GM12891 (cell line): ENCODE measurements around the gene COL4A1.

ENCODE experiments used
- DNase-seq: peaks from one replicate; pipeline ENCODE4 v3.0.0; 2011; ENCODE audit warnings: low spot score; ENCODE audit not compliant: insufficient read length
- FAIRE-seq: peaks from 2 replicates; lab custom pipeline; 2011; peaks lifted over from hg19 to GRCh38; lab: Jason Lieb, UNC
- PAX5 ChIP-seq: IDR thresholded peaks from 2 replicates; pipeline ENCODE4 v1.6.1; 2011; ENCODE audit warnings: low read length, moderate library complexity, mild to moderate bottlenecking; ENCODE audit not compliant: insufficient read depth, severe bottlenecking
- POLR2A ChIP-seq: IDR thresholded peaks from 2 replicates; pipeline ENCODE4 v1.6.1; 2011; ENCODE audit warnings: low read depth, low read length, control low read depth
- POLR2AphosphoS5 ChIP-seq: IDR thresholded peaks from 2 replicates; pipeline ENCODE4 v1.6.1; 2011; ENCODE audit warnings: low read depth, low read length, control low read depth
- POU2F2 ChIP-seq: IDR thresholded peaks from 2 replicates; pipeline ENCODE4 v1.6.1; 2011; ENCODE audit warnings: low read depth, mild to moderate bottlenecking, control low read depth, low read length, moderate library complexity
- SPI1 ChIP-seq: IDR thresholded peaks from 2 replicates; pipeline ENCODE4 v1.6.1; 2011; ENCODE audit warnings: low read depth, low read length, control low read depth
- TAF1 ChIP-seq: IDR thresholded peaks from 2 replicates; pipeline ENCODE4 v1.6.1; 2011; ENCODE audit warnings: low read depth, low read length, control low read depth

COL4A1 gene

DNA sequence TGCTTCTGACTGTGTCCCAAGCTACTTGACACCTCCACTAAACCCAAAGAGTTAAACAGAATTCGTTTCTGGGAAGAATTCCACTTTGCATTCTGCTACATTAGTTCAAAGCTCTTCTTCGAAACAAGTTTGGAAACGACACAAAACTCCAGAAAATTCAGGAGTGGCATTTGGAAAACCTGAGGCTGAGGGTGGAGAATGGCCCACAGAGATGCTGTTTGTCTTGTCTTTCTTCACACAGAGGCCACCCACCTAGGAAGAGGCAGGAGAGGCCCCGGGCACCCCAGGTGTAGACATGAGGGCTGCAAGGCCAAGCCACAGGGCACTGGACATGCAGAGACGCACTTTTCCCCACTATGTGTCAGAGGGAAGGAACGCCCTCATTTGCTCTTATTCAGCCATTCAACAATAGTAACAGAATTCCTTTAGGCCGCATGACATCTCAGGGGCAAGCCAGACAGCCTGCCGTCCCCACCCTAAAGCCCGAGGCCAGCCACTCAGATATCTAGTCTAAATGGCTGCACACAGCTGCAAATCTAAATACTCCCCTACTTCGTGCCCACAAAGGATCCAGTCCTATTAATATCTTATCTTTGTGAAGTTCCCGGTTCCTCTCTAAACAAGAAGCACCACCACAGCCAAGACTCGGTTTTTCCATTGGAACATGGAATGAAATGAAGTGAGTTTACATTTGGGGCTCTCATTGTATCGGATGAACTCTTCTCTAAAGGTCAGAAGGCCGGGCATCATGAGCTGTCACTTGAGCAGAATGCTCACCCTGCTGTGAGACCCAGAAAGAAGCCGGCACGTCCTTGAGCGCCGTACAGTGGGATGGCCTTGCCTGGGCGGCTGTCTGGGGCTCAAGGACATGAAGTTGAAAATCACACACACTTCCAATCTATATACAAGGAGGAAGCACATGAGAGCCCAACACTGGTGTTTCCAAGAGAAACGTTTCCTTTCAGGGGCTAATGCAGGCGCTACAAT is 19.8 kb downstream of the COL4A1 start:
- DNase-seq (no peak), FAIRE-seq (no peak)
- TF ChIP-seq SPI1 (no peak), PAX5 (no peak), TAF1 (no peak), POLR2AphosphoS5 (no peak), POLR2A (no peak), POU2F2 (no peak)

GRCh38 chr13:110285991-110286832 is 20.7 kb downstream of the COL4A1 start:
- TF ChIP-seq POU2F2 (no peak), PAX5 (no peak), TAF1 (no peak), POLR2AphosphoS5 (no peak), POLR2A (no peak), SPI1 (no peak)
- no peak for FAIRE-seq
- DNase-seq = no peak

DNA sequence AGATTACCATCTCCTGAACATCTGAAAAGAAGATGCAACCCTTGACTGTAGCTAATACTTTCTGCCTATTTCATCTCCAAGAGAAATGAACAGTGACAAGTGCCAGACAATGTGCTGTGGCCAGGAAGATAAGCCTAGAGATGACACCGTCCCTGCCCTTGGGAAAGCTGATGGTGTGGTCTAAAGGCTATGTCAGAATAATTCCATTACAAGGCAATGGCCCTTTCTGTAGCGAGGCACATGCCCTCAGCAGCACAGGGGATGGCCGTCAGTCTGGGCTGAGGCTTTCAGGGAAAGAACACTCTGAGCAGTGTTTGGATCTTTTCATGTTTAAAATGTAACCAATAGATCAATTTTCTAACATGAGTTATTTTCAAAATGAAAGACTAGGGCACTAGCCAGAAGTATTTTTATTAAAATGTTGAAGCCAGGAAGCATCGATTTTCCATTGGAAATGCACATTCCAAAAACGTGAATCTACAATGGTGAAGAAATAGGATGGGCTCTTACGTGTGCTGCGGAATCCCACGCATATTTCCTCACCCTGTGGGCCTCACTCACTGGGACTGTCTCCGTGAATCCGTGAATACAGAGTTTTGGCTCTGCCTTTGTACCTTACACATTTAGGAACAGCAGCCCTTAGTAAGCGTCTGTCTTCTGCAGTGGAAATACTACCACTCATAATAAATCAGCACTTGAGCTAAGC is 22.0 kb downstream of the COL4A1 start:
- no peak for TF ChIP-seq POU2F2
- no peak for TF ChIP-seq POLR2A
- TF ChIP-seq POLR2AphosphoS5 = no peak
- TF ChIP-seq PAX5 = no peak
- no peak for TF ChIP-seq SPI1
- no peak for TF ChIP-seq TAF1
- FAIRE-seq = no peak
- no peak for DNase-seq

DNA sequence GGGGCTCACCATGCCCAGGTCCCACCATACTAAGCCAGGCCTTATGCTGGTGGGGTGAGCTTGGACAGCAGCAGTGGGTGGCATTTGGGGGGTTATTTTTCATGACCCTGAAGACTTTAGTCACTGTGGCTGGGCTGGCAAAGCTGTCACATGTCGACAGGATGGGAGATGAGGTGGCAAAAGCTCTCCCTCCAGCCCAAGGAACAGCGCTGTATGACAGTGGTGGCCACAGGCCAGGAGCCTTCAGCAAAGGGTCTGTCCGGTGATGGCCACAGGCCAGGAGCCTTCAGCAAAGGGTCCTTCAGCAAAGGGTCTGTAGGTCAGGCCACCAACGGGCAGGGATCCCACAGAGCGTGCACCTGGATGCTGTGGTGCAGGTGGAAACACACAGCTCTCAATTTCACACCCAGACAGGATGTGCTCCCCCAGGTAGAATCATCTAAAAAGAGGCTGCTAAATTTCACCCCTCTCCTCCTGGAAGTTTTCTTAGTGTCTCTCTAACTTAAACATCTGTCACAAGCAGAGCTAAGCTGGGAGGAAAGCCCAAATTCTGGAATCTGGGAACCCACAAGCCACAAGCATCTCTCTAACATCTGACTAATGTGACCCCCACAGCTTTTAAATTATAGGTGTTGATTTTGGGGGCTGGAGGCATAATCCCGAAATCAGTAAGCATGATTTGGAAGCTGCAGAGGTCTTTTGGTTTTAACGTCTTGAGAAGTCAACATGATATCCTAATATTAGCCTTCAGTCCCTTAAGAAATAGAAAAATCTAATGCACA is 23.0 kb downstream of the COL4A1 start:
- DNase-seq = no peak
- no peak for FAIRE-seq
- TF ChIP-seq SPI1 (no peak), POU2F2 (no peak), TAF1 (no peak), PAX5 (no peak), POLR2A (no peak), POLR2AphosphoS5 (no peak)

DNA sequence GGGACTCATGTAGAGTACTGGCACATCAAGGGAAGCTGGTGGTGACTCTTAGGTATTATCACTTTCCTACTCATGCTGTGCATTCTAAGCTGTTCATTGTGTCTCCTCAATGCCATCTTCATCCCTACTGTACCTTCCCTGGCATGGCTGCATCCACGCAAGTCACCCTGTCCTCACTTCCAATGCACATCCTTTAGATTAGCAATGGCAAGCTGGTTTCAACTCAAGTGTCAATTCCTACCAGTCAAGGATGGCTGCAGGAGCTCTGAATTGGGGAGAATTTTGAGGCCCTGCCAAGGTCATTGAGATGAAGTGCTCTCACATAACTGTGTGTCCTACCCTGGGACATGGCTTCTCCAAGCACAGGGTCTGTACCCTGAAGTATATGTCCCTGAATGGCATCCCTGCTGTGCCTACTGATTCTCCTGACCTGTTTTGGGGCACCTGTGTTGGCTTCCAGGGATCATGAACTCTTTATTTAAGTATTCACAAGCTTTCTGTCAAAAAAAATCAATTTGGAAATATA is 24.6 kb downstream of the COL4A1 start:
- TF ChIP-seq POLR2AphosphoS5 (no peak), TAF1 (no peak)
- DNase-seq = no peak
- FAIRE-seq = no peak

GRCh38 chr13:110281736-110282135 is 25.2 kb downstream of the COL4A1 start:
- TF ChIP-seq POLR2AphosphoS5 (no peak), TAF1 (no peak), POU2F2 (no peak), POLR2A (no peak), PAX5 (no peak)
- no peak for DNase-seq
- no peak for FAIRE-seq

GRCh38 chr13:110280985-110281688 is 25.8 kb downstream of the COL4A1 start:
- no peak for FAIRE-seq
- peak; percentile 50 for TF ChIP-seq SPI1
- TF ChIP-seq PAX5 = no peak
- no peak for TF ChIP-seq POLR2AphosphoS5
- no peak for DNase-seq

DNA sequence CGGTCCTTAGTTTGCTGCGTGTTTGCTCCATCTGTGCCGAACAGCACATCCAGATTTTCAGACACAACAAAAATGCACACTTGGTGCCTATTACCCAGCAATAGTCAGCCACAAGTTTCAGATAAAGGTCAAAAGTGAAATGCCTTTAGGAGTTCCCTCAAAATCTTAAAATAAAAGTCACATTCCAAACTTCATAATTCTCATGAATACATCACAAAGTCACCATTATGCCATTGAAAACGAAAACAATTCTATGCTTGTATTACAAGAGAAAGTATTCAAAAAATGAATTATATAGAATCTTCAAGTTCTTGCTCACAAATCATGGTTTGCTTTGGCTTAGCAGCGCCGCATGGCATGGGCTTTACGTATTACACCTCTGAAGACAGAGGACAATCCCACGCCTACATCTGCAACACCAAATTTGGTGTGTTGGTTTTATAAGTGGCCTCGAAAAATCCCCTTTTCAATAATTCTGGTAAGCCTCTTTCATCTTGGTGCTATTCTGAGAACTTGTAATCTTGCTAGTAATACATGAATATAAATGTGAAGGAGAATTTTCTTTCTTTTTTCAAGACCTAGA is 26.6 kb downstream of the COL4A1 start:
- no peak for DNase-seq
- TF ChIP-seq POLR2A = no peak
- TF ChIP-seq SPI1 = no peak
- no peak for TF ChIP-seq PAX5
- TF ChIP-seq TAF1 = no peak
- no peak for FAIRE-seq
